Keratinocyte (primary cell): ENCODE data around the gene ADAT1.
A peak's percentile ranks its signal among the peaks of the same experiment; 100 is the strongest.

Experiments
- EZH2 ChIP-seq: IDR thresholded peaks from one replicate; pipeline ENCODE4 v1.6.1; 2012; ENCODE audit warnings: inconsistent platforms, mild to moderate bottlenecking, low read length, moderate library complexity
- TF ChIP-seq, protein P1 (sequence below), 3 experiments: IDR thresholded peaks in 1 of 3; conservative IDR thresholded peaks in 1 of 3; optimal IDR thresholded peaks in 1 of 3; 2 replicates in 2 of 3; 3 replicates in 1 of 3; pipeline versions ENCODE3 to v1.5.1; 2011; ENCODE audit warnings: low read length in 3 of 3, mild to moderate bottlenecking in 3 of 3, moderate library complexity in 2 of 3, control low read depth in 1 of 3, inconsistent platforms in 1 of 3; ENCODE audit not compliant: insufficient read depth in 2 of 3; ENCODE audit errors: extremely low read depth in 1 of 3

- TF ChIP-seq, protein P1, sequence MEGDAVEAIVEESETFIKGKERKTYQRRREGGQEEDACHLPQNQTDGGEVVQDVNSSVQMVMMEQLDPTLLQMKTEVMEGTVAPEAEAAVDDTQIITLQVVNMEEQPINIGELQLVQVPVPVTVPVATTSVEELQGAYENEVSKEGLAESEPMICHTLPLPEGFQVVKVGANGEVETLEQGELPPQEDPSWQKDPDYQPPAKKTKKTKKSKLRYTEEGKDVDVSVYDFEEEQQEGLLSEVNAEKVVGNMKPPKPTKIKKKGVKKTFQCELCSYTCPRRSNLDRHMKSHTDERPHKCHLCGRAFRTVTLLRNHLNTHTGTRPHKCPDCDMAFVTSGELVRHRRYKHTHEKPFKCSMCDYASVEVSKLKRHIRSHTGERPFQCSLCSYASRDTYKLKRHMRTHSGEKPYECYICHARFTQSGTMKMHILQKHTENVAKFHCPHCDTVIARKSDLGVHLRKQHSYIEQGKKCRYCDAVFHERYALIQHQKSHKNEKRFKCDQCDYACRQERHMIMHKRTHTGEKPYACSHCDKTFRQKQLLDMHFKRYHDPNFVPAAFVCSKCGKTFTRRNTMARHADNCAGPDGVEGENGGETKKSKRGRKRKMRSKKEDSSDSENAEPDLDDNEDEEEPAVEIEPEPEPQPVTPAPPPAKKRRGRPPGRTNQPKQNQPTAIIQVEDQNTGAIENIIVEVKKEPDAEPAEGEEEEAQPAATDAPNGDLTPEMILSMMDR (optimal IDR thresholded peaks at IDR 0.05 in 1 of 3, IDR thresholded peaks at IDR 0.05 in 1 of 3, conservative IDR thresholded peaks at IDR 0.05 in 1 of 3; ENCODE audit: extremely low read depth in 1 of 3, insufficient read depth in 2 of 3, low read length in 3 of 3) = peak in 2 of 3 experiments; percentile 14 to 45
- no peak for TF ChIP-seq EZH2
Observed at GRCh38 chr16:75644240-75645012, 21.3 kb upstream of the ADAT1 start.
